ENCODE data around the gene DPEP3. TPM values are rescaled to one million over a fixed set of nuclear protein-coding genes. Genes with fewer than 3 reads are reported as not detected.
A peak's percentile ranks its signal among the peaks of the same experiment; 100 is the strongest.
"Not testable (repeated sequence)": the region's sequence is repeated elsewhere in the genome, so short reads cannot be mapped to it uniquely, and the experiment has no call there.

DPEP3 gene
- polyA plus RNA-seq, 3 donors: 0.20 to 1.8 (median 0.25) TPM

DNA sequence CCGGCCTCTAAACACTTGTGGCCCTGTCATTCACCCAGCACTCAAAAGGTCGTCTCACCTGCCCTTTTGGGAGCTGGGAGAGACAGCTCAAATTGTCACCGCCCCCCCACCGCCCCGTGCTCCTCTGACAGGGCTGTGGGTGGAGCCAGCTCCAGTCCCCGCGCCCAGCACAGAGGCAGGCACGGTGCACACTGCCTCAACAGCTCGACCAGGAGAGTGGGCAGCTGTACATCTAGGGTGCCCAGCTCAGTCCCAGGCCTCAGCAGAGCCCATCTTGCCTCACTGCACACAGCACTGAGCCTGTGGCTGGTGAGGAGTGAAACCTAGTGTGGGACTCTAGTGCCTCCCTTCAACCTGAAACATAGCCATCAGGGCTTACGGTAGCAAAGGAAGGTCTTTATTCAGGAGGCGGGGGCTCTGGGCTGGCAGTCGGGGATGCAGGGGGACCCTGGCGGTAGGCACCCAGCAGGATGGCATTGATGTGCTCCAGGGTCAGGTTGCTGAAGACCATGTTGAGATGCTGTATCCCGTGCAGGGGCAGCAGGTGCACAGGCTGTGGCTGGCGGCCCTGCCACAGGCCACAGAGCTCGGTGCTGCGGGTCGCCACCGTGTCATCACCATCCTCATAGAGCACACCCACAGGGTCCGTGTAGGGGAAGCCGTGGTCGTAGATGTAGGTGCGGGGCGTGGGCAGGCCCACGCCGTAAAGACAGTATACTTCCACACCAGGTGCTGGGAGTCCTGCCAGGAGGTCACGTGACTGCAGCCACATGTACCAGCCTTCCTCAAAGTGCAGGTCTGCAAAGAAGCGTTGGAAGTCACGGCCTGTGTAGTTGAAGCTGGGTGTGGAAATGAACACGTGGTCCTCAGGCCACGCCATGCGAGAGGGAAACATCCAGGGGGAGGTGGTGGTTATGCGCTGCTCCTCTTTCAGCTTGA is 40.5 kb downstream of the DPEP3 start:
- peaks cover 0 to 4% (median 2%) of the 10 kb centered on the region in 3 donors for H3K27me3 Mint-ChIP-seq (ENCODE audit: low read depth in 3 of 3)
- peak overlapping the region in 2 of 7 donors; percentile 32 to 69 for H3K27ac Mint-ChIP-seq
- Histone ChIP-seq H3K4me1 (ENCODE audit: control insufficient read depth in 1 of 2, insufficient read depth in 2 of 2, low read length in 2 of 2) (peaks cover 29 to 33% of the 10 kb centered on the region in 2 donors), H3K4me2 (replicated peaks; ENCODE audit: extremely low read depth, low read length, poor library complexity, severe bottlenecking) (no peak overlapping the region), H2AFZ (ENCODE audit: insufficient read depth, low read depth, low read length, poor library complexity, severe bottlenecking) (no peak overlapping the region), H3K9me3 (replicated peaks in 1 of 2; ENCODE audit: control insufficient read depth in 1 of 2, insufficient read depth in 1 of 2, low read length in 2 of 2) (no peaks in the 10 kb centered on the region), H3K79me2 (ENCODE audit: insufficient read depth, low read length) (peaks cover 21% of the 10 kb centered on the region), H3K9ac (ENCODE audit: insufficient read depth, low read length, poor library complexity, severe bottlenecking) (no peak overlapping the region), H3K36me3 (replicated peaks in 1 of 2; ENCODE audit: control insufficient read depth in 1 of 2, insufficient read depth in 2 of 2, low read length in 2 of 2) (peaks cover 29 to 30% of the 10 kb centered on the region in 2 donors), H3K27me3 (ENCODE audit: control insufficient read depth in 2 of 2, insufficient read depth in 2 of 2, low read length in 2 of 2) (no peaks in the 10 kb centered on the region), H3K27ac (ENCODE audit: low read depth in 1 of 2, low read length in 2 of 2) (no peak overlapping the region), H3K4me3 (replicated peaks in 1 of 3; ENCODE audit: low read depth in 2 of 3, low read length in 3 of 3) (no peak overlapping the region), H4K20me1 (ENCODE audit: insufficient read depth, low read length) (peaks cover 22% of the 10 kb centered on the region)
- intact Hi-C loops (cut with micrococcal nuclease): loop anchor here (5.0 to 10.0 kb wide), 5 partner anchors 47 to 132 kb away; partner anchors contain the start of genes EDC4 (in 1 of the 2), PSKH1 (in 1 of the 2), RANBP10 (in 1 of the 2) and TSNAXIP1 (in 1 of the 2)
- peaks cover 0 to 1% (median 0%) of the 10 kb centered on the region in 7 donors for H3K9me3 Mint-ChIP-seq
- TF ChIP-seq, protein P1, sequence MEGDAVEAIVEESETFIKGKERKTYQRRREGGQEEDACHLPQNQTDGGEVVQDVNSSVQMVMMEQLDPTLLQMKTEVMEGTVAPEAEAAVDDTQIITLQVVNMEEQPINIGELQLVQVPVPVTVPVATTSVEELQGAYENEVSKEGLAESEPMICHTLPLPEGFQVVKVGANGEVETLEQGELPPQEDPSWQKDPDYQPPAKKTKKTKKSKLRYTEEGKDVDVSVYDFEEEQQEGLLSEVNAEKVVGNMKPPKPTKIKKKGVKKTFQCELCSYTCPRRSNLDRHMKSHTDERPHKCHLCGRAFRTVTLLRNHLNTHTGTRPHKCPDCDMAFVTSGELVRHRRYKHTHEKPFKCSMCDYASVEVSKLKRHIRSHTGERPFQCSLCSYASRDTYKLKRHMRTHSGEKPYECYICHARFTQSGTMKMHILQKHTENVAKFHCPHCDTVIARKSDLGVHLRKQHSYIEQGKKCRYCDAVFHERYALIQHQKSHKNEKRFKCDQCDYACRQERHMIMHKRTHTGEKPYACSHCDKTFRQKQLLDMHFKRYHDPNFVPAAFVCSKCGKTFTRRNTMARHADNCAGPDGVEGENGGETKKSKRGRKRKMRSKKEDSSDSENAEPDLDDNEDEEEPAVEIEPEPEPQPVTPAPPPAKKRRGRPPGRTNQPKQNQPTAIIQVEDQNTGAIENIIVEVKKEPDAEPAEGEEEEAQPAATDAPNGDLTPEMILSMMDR (IDR thresholded peaks at IDR 0.05): no peak
- H3K4me3 Mint-ChIP-seq: peak overlapping the region; percentile 27 to 48
- DNase-seq: peak in 1 of 3 donors; percentile 26
- WGBS (ENCODE audit: insufficient coverage): 82% methylated on average over 17 of the region's 33 CpGs
- peaks cover 29% of the 10 kb centered on the region for H3K4me1 Mint-ChIP-seq
- H3K36me3 Mint-ChIP-seq: peaks cover 21 to 47% of the 10 kb centered on the region in 2 donors

DNA sequence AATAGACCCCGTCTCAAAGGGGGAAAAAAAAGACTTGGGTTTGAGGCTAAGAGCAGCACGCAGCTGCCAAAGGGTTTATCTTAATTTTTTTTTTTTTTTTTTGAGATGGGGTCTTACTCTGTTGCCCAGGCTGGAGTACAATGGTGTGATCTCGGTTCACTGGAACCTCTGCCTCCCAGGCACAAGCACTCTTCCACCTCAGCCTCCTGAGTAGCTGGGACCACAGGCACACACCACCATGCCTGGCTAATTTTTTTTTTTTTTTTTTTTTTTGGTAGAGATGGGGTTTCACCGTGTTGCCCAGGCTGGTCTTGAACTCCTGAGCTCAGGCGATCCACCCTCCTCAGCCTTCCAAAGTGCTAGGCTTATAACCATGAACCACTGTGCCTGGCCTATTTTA is 42.6 kb downstream of the DPEP3 start:
- not testable (repeated sequence) for H3K9ac ChIP-seq (ENCODE audit: insufficient read depth, low read length, poor library complexity, severe bottlenecking); H2AFZ ChIP-seq (ENCODE audit: insufficient read depth, low read depth, low read length, poor library complexity, severe bottlenecking); H3K9me3 ChIP-seq (replicated peaks in 1 of 2; ENCODE audit: control insufficient read depth in 1 of 2, insufficient read depth in 1 of 2, low read length in 2 of 2); H3K27me3 Mint-ChIP-seq (ENCODE audit: low read depth in 3 of 3); DNase-seq; H3K27me3 ChIP-seq (ENCODE audit: control insufficient read depth in 2 of 2, insufficient read depth in 2 of 2, low read length in 2 of 2); H3K4me3 Mint-ChIP-seq; H3K9me3 Mint-ChIP-seq
- H3K36me3 ChIP-seq (replicated peaks in 1 of 2; ENCODE audit: control insufficient read depth in 1 of 2, insufficient read depth in 2 of 2, low read length in 2 of 2): peaks cover 30 to 31% of the 10 kb centered on the region in 2 donors
- Mint-ChIP-seq H3K4me1 (peaks cover 36% of the 10 kb centered on the region), H3K36me3 (peaks cover 26 to 47% of the 10 kb centered on the region in 2 donors), H3K27ac (peak overlapping the region in 6 of 7 donors; percentile 41 to 96 (median 87))
- peak overlapping the region in 1 of 3 experiments; percentile 90 for H3K4me3 ChIP-seq (replicated peaks in 1 of 3; ENCODE audit: low read depth in 2 of 3, low read length in 3 of 3)
- peak overlapping the region; percentile 75 for H3K4me2 ChIP-seq (replicated peaks; ENCODE audit: extremely low read depth, low read length, poor library complexity, severe bottlenecking)
- peaks cover 40% of the 10 kb centered on the region for H4K20me1 ChIP-seq (ENCODE audit: insufficient read depth, low read length)
- peaks cover 29 to 40% of the 10 kb centered on the region in 2 donors for H3K4me1 ChIP-seq (ENCODE audit: control insufficient read depth in 1 of 2, insufficient read depth in 2 of 2, low read length in 2 of 2)
- H3K79me2 ChIP-seq (ENCODE audit: insufficient read depth, low read length): peaks cover 30% of the 10 kb centered on the region
- peak overlapping the region; percentile 89 to 93 for H3K27ac ChIP-seq (ENCODE audit: low read depth in 1 of 2, low read length in 2 of 2)
- intact Hi-C loops (cut with micrococcal nuclease): loop anchor here (5.0 to 10.0 kb wide), 5 partner anchors 45 to 130 kb away; partner anchors contain the start of genes EDC4 (in 1 of the 2), PSKH1 (in 1 of the 2), RANBP10 (in 1 of the 2) and TSNAXIP1 (in 1 of the 2)
- WGBS (ENCODE audit: insufficient coverage): no CpG with 5 or more reads among the region's 5 CpGs

Measured in CD14-positive monocyte (primary cell).